CD4-positive, CD25-positive, alpha-beta regulatory T cell (primary cell): ENCODE measurements around the gene SNX5. TPM values are rescaled to one million over a fixed set of nuclear protein-coding genes. Genes with fewer than 3 reads are reported as not detected.

Source experiments
- ATAC-seq, 2 donors: fragments of 150-1000 bp; cut with Tn5 transposase; one replicate each; pipeline ENCODE4 v1.10.0; 2021; ENCODE audit warnings: low read depth in 2 of 2, moderate number of reproducible peaks in 2 of 2, moderate library complexity in 1 of 2
- DNase-seq, 3 donors: peaks; one replicate each; pipeline versions ENCODE4 v3.0.0 to v3.0.0-alpha.2; 2012 to 2022; ENCODE audit warnings: mixed read lengths in 1 of 3
- H3K27ac ChIP-seq: one replicate; pipeline ENCODE4 v1.7.0; 2013; ENCODE audit warnings: mild to moderate bottlenecking, low read length; ENCODE audit not compliant: insufficient read depth, poor library complexity, severe bottlenecking
- H3K27me3 ChIP-seq: one replicate; pipeline ENCODE4 v1.7.0; 2013; ENCODE audit warnings: low read length; ENCODE audit not compliant: control insufficient read depth, insufficient read depth
- H3K36me3 ChIP-seq: one replicate; pipeline ENCODE4 v1.7.0; 2013; ENCODE audit warnings: mild to moderate bottlenecking, low read length, moderate library complexity; ENCODE audit not compliant: control insufficient read depth, insufficient read depth
- H3K4me1 ChIP-seq: 2 replicates; pipeline ENCODE4 v1.7.0; 2013; ENCODE audit warnings: mild to moderate bottlenecking, low read length; ENCODE audit not compliant: insufficient read depth, control insufficient read depth, poor library complexity, severe bottlenecking
- H3K4me3 ChIP-seq: one replicate; pipeline ENCODE4 v1.7.0; 2013; ENCODE audit warnings: low read depth, mild to moderate bottlenecking, low read length, moderate library complexity
- H3K9me3 ChIP-seq, 2 experiments: 1 replicate in 1 of 2; 2 replicates in 1 of 2; pipeline ENCODE4 v1.7.0; 2013; ENCODE audit warnings: low read length in 2 of 2, mild to moderate bottlenecking in 1 of 2, moderate library complexity in 1 of 2; ENCODE audit not compliant: control insufficient read depth in 2 of 2
- H3K27ac Mint-ChIP-seq, 3 donors: one replicate each; pipeline ENCODE4 v1.8.0; 2020 to 2022; ENCODE audit warnings: mild to moderate bottlenecking in 3 of 3, mixed read lengths in 3 of 3, moderate library complexity in 2 of 3
- H3K27me3 Mint-ChIP-seq: one replicate; pipeline ENCODE4 v1.8.0; 2022; ENCODE audit warnings: mild to moderate bottlenecking, mixed read lengths
- H3K36me3 Mint-ChIP-seq: one replicate; pipeline ENCODE4 v1.8.0; 2020; ENCODE audit warnings: mixed read lengths
- H3K4me1 Mint-ChIP-seq, 4 donors: one replicate each; pipeline ENCODE4 v1.8.0; 2020 to 2022; ENCODE audit warnings: mixed read lengths in 4 of 4, mild to moderate bottlenecking in 1 of 4
- H3K4me3 Mint-ChIP-seq, 4 donors: one replicate each; pipeline ENCODE4 v1.8.0; 2020 to 2022; ENCODE audit warnings: mild to moderate bottlenecking in 4 of 4, mixed read lengths in 4 of 4, moderate library complexity in 3 of 4
- H3K9me3 Mint-ChIP-seq, 7 donors: one replicate each; pipeline ENCODE4 v1.8.0; 2020 to 2022; ENCODE audit warnings: mixed read lengths in 7 of 7, mild to moderate bottlenecking in 3 of 7, moderate library complexity in 2 of 7
- polyA plus RNA-seq, 4 donors: library from polyadenylated mRNA; unstranded; fragments of 300-500 nt; fragmentation: Illumina TruSeq; gene quantifications; one replicate each; pipeline ENCODE4 v1.2.3, GENCODE V29; 2021
- total RNA-seq: library from RNA; stranded (reverse); gene quantifications from one replicate; pipeline ENCODE4 v1.2.3, GENCODE V29; 2022

Gene SNX5
- 71.9 TPM for total RNA-seq
- 10 to 100 TPM; 71.9 to 82.8 (median 78.9) TPM for polyA plus RNA-seq

- peaks cover 82% of the 10 kb centered on the region for H3K4me1 ChIP-seq
These were observed at the start of gene SNX5, which contains the start of gene MGME1 for GRCh38 chr20:17968366-17969277. Gene SNX5 (minus strand): TSS chr20:17968794. CDS start chr20:17968425, 369 bp downstream. Gene MGME1 (plus strand): TSS chr20:17969018. CDS start chr20:17969860, 842 bp downstream.

DNA sequence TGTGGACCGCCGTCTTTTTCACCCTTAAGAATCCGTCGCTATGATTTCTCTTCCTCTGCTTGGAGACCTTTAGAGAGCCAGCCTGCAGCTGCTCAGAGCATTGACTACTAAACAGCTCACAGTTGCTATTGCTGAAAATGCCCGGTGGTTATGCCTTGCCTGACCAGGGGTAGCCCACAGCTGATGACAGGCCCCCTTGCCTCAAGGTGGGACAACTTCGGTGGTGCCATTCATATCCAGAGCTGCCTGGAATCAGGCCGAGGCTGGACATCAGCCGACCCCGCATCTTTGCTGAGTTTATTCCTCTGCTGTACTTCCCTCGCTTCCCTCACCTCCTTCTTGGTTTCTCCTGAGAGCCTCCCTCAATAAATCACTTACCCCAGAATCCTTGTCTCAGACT lies 49.5 kb upstream of the SNX5 start:
- no peak overlapping the region for H3K27ac ChIP-seq
- no peaks in the 10 kb centered on the region for H3K4me1 Mint-ChIP-seq
- no peak for ATAC-seq
- no peaks in the 10 kb centered on the region for H3K27me3 ChIP-seq
- no peaks in the 10 kb centered on the region for H3K36me3 ChIP-seq
- H3K36me3 Mint-ChIP-seq = no peaks in the 10 kb centered on the region
- no peaks in the 10 kb centered on the region for H3K4me1 ChIP-seq
- no peak overlapping the region for H3K4me3 ChIP-seq
- DNase-seq = no peak
- H3K9me3 ChIP-seq = no peaks in the 10 kb centered on the region
- no peak overlapping the region for H3K4me3 Mint-ChIP-seq
- peaks cover 4% of the 10 kb centered on the region for H3K27me3 Mint-ChIP-seq
- H3K9me3 Mint-ChIP-seq = peaks cover 0 to 2% (median 0%) of the 10 kb centered on the region in 7 donors
- no peak overlapping the region for H3K27ac Mint-ChIP-seq

More at GRCh38 chr20:17968366-17969277, at the start of gene SNX5, which contains the start of gene MGME1:
- H3K27ac Mint-ChIP-seq = peak within 1 kb of the TSS; percentile 96 to 98 (median 97)
- DNase-seq = peak; percentile 99 to 100 (median 99)
- H3K27me3 Mint-ChIP-seq = peaks cover 6% of the 10 kb centered on the region
- no peaks in the 10 kb centered on the region for H3K9me3 Mint-ChIP-seq
- peak within 1 kb of the TSS; percentile 94 to 99 (median 98) for H3K4me3 Mint-ChIP-seq
- Histone ChIP-seq H3K9me3 (no peaks in the 10 kb centered on the region), H3K4me3 (peak within 1 kb of the TSS; percentile 99), H3K27ac (peak within 1 kb of the TSS; percentile 94), H3K36me3 (no peaks in the 10 kb centered on the region), H3K27me3 (no peaks in the 10 kb centered on the region)
- peak; percentile 94 for ATAC-seq
- peaks cover 10% of the 10 kb centered on the region for H3K36me3 Mint-ChIP-seq
- peaks cover 42 to 77% (median 67%) of the 10 kb centered on the region in 4 donors for H3K4me1 Mint-ChIP-seq

DNA sequence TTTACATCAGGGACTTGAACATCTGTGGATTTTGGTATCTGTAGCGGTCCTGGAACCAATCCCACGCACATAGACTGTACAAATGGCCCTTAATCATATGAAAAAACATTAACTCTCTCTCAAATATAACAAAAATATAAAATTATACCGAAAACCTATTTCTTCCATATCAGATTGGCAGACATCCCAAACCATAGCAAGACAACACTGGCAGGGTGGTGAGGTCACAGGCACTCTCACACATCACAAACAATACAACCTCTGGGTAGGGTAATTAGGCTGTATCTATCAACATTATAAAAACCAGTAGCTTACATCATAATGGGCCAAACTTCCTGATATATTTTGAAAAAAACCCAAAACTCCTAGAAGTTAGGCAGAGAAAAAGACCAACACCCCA lies 48.2 kb upstream of the SNX5 start:
- Mint-ChIP-seq H3K36me3 (no peaks in the 10 kb centered on the region), H3K27ac (no peak overlapping the region), H3K4me1 (no peaks in the 10 kb centered on the region), H3K27me3 (peaks cover 4% of the 10 kb centered on the region), H3K4me3 (no peak overlapping the region), H3K9me3 (peaks cover 0 to 2% (median 0%) of the 10 kb centered on the region in 7 donors)
- H3K4me1 ChIP-seq = no peaks in the 10 kb centered on the region
- H3K4me3 ChIP-seq = no peak overlapping the region
- no peak for ATAC-seq
- no peak for DNase-seq
- no peaks in the 10 kb centered on the region for H3K27me3 ChIP-seq
- no peaks in the 10 kb centered on the region for H3K9me3 ChIP-seq
- H3K36me3 ChIP-seq = no peaks in the 10 kb centered on the region
- H3K27ac ChIP-seq = no peak overlapping the region

GRCh38 chr20:18014411-18014810 lies 45.8 kb upstream of the SNX5 start:
- Mint-ChIP-seq H3K27ac (no peak overlapping the region), H3K4me1 (no peaks in the 10 kb centered on the region), H3K27me3 (peaks cover 4% of the 10 kb centered on the region), H3K9me3 (peaks cover 0 to 2% (median 0%) of the 10 kb centered on the region in 7 donors), H3K4me3 (no peak overlapping the region), H3K36me3 (no peaks in the 10 kb centered on the region)
- DNase-seq = no peak
- ATAC-seq = no peak
- Histone ChIP-seq H3K27ac (no peak overlapping the region), H3K36me3 (no peaks in the 10 kb centered on the region), H3K4me3 (no peak overlapping the region), H3K27me3 (no peaks in the 10 kb centered on the region), H3K9me3 (no peaks in the 10 kb centered on the region), H3K4me1 (no peaks in the 10 kb centered on the region)

GRCh38 chr20:18012901-18013300 lies 44.3 kb upstream of the SNX5 start:
- Histone ChIP-seq H3K36me3 (no peaks in the 10 kb centered on the region), H3K4me1 (no peaks in the 10 kb centered on the region), H3K27me3 (no peaks in the 10 kb centered on the region), H3K27ac (no peak overlapping the region), H3K4me3 (no peak overlapping the region), H3K9me3 (no peaks in the 10 kb centered on the region)
- Mint-ChIP-seq H3K4me3 (no peak overlapping the region), H3K4me1 (no peaks in the 10 kb centered on the region), H3K36me3 (no peaks in the 10 kb centered on the region), H3K27me3 (no peaks in the 10 kb centered on the region), H3K27ac (no peak overlapping the region), H3K9me3 (peaks cover 0 to 2% (median 0%) of the 10 kb centered on the region in 7 donors)
- no peak for DNase-seq
- ATAC-seq = no peak

DNA sequence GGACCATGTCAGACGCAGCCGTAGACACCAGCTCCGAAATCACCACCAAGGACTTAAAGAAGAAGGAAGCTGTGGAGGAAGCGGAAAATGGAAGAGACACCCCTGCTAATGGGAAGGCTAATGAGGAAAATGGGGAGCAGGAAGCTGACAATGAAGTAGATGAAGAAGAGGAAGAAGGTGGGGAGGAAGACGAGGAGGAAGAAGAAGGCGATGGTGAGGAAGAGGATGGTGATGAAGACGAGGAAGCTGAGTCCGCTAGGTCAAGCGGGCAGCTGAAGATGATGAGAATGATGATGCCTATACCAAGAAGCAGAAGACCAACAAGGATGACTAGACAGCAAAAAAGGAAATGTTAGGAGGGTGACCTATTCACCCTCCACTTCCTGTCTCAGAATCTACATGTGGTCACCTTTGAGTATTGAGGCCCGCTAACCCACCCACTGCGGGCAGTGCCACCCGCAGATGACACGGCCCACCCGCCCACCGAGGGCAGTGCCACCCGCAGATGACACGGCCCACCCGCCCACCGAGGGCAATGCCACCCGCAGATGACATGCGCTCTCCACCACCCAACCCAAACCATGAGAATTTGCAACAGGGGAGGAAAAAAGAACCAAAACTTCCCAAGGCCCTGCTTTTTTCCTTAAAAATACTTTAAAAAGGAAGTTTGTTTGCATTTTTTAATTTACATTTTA lies 43.5 kb upstream of the SNX5 start:
- H3K36me3 ChIP-seq = no peaks in the 10 kb centered on the region
- no peaks in the 10 kb centered on the region for H3K9me3 Mint-ChIP-seq
- H3K36me3 Mint-ChIP-seq = no peaks in the 10 kb centered on the region
- H3K27me3 Mint-ChIP-seq = no peaks in the 10 kb centered on the region
- ATAC-seq (no peak), DNase-seq (no peak)
- H3K4me3 Mint-ChIP-seq = no peak overlapping the region
- H3K4me1 ChIP-seq = no peaks in the 10 kb centered on the region
- H3K27ac ChIP-seq = no peak overlapping the region
- H3K27ac Mint-ChIP-seq = no peak overlapping the region
- no peaks in the 10 kb centered on the region for H3K27me3 ChIP-seq
- no peaks in the 10 kb centered on the region for H3K9me3 ChIP-seq
- H3K4me1 Mint-ChIP-seq = no peaks in the 10 kb centered on the region
- no peak overlapping the region for H3K4me3 ChIP-seq

DNA sequence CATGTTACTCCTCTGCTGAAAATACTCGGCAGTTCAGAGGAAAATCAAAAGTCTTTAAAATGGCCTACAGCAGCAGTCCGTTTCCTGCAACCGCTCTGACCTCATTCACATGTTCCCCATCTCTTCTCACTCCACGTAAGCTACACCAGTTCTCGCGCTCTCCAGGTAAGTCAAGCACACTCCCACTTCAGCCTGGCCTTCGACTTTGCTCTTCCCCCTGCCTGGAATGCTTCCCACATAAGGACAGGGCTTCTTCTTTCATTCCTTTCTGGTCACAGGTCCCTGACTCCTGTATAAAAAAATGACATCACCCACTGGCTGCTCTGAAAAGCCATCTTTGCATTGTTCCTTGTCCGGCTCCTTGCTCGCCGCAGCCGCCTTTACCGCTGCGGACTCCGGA lies 42.9 kb upstream of the SNX5 start:
- no peaks in the 10 kb centered on the region for H3K36me3 Mint-ChIP-seq
- Histone ChIP-seq H3K27ac (no peak overlapping the region), H3K4me1 (no peaks in the 10 kb centered on the region), H3K36me3 (no peaks in the 10 kb centered on the region), H3K27me3 (no peaks in the 10 kb centered on the region), H3K9me3 (no peaks in the 10 kb centered on the region), H3K4me3 (no peak overlapping the region)
- DNase-seq = no peak
- no peak overlapping the region for H3K4me3 Mint-ChIP-seq
- H3K9me3 Mint-ChIP-seq = no peaks in the 10 kb centered on the region
- no peak overlapping the region for H3K27ac Mint-ChIP-seq
- H3K27me3 Mint-ChIP-seq = no peaks in the 10 kb centered on the region
- H3K4me1 Mint-ChIP-seq = no peaks in the 10 kb centered on the region
- ATAC-seq = no peak
